ENCODE results near the gene SIRT4. TPM values are rescaled to one million over a fixed set of nuclear protein-coding genes. Genes with fewer than 3 reads are reported as not detected.

SIRT4 gene
- total and polyA plus RNA-seq, 2 of the 13 experiments (the other 11 are each of a cell fraction or from before 2014, with no cell fraction given), result 3.4 to 5.8 TPM

DNA sequence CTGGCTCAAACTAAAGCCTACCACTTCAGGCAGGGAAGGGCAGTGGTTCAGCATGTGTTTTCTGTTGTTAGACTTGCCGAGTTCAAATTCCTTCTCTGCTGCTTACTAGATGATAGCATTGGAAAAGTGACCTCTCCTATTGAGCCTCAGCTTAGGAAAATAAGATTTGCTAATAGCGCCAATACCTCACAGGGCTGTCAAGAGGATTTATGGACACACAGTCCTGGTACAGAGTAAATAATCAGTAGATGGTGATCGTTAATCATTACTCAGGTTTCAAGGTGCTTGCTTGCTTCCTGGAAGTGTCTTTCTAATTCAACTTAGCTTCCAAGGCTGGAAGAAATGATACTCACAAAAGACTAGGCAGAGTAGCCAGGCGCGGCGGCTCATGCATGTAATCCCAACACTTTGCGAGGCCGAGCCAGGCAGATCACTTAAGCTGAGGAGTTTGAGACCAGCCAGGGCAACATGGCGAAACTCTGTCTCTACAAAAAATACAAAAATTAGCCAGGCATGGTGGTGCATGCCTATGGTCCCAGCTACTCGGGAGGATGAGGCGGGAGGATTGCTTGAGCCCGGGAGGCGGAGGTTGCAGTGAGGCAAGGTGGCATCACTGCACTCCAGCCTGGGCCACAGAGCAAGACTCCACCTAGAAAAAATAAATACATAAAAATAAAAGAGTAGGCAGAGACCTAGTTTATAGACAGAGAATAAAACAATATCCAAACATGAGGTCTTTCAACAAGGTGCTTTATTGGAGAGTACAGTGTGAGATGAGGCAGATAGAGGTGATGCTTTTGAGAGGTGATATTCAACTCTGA, 19.5 kb downstream of the SIRT4 start (continued):
- TF ChIP-seq ZNF615 (CRISPR knock-in tag; IDR thresholded peaks at IDR 0.05; ENCODE audit: borderline replicate concordance) (no peak), AGO2 (optimal IDR thresholded peaks at IDR 0.05; ENCODE audit: low read depth, low read length) (no peak), ETV6 (CRISPR knock-in tag; conservative IDR thresholded peaks at IDR 0.05) (no peak), ZNF136 (CRISPR knock-in tag; IDR thresholded peaks at IDR 0.05; ENCODE audit: low read depth) (no peak), MBNL3 (CRISPR knock-in tag; conservative IDR thresholded peaks at IDR 0.05) (no peak), SRSF4 (IDR thresholded peaks at IDR 0.05; ENCODE audit: low read depth, low read length, poor library complexity, severe bottlenecking) (no peak), ZKSCAN5 (CRISPR knock-in tag; IDR thresholded peaks at IDR 0.05) (no peak), TCF7 (IDR thresholded peaks at IDR 0.05; ENCODE audit: low read depth) (no peak), ISL2 (CRISPR knock-in tag; IDR thresholded peaks at IDR 0.05) (peak; percentile 62; the same call in 1 of the 2 replicates), ZNF441 (CRISPR knock-in tag; IDR thresholded peaks at IDR 0.05; ENCODE audit: borderline replicate concordance) (0 out of 2 replicates have a peak, but pooled peaks have one; percentile 8), ZNF746 (CRISPR knock-in tag; IDR thresholded peaks at IDR 0.05) (no peak)
- TF ChIP-seq, protein P1, sequence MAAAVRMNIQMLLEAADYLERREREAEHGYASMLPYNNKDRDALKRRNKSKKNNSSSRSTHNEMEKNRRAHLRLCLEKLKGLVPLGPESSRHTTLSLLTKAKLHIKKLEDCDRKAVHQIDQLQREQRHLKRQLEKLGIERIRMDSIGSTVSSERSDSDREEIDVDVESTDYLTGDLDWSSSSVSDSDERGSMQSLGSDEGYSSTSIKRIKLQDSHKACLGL (CRISPR knock-in tag; IDR thresholded peaks at IDR 0.05), result no peak
- TF ChIP-seq, protein P2, sequence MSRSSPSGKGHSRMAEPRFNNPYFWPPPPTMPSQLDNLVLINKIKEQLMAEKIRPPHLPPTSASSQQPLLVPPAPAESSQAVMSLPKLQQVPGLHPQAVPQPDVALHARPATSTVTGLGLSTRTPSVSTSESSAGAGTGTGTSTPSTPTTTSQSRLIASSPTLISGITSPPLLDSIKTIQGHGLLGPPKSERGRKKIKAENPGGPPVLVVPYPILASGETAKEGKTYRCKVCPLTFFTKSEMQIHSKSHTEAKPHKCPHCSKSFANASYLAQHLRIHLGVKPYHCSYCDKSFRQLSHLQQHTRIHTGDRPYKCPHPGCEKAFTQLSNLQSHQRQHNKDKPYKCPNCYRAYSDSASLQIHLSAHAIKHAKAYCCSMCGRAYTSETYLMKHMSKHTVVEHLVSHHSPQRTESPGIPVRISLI (CRISPR knock-in tag; IDR thresholded peaks at IDR 0.05; ENCODE audit: borderline replicate concordance), result no peak
- TF ChIP-seq, protein P3, sequence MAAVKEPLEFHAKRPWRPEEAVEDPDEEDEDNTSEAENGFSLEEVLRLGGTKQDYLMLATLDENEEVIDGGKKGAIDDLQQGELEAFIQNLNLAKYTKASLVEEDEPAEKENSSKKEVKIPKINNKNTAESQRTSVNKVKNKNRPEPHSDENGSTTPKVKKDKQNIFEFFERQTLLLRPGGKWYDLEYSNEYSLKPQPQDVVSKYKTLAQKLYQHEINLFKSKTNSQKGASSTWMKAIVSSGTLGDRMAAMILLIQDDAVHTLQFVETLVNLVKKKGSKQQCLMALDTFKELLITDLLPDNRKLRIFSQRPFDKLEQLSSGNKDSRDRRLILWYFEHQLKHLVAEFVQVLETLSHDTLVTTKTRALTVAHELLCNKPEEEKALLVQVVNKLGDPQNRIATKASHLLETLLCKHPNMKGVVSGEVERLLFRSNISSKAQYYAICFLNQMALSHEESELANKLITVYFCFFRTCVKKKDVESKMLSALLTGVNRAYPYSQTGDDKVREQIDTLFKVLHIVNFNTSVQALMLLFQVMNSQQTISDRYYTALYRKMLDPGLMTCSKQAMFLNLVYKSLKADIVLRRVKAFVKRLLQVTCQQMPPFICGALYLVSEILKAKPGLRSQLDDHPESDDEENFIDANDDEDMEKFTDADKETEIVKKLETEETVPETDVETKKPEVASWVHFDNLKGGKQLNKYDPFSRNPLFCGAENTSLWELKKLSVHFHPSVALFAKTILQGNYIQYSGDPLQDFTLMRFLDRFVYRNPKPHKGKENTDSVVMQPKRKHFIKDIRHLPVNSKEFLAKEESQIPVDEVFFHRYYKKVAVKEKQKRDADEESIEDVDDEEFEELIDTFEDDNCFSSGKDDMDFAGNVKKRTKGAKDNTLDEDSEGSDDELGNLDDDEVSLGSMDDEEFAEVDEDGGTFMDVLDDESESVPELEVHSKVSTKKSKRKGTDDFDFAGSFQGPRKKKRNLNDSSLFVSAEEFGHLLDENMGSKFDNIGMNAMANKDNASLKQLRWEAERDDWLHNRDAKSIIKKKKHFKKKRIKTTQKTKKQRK (IDR thresholded peaks at IDR 0.05; ENCODE audit: low read length), result no peak
- TF ChIP-seq, protein P4, sequence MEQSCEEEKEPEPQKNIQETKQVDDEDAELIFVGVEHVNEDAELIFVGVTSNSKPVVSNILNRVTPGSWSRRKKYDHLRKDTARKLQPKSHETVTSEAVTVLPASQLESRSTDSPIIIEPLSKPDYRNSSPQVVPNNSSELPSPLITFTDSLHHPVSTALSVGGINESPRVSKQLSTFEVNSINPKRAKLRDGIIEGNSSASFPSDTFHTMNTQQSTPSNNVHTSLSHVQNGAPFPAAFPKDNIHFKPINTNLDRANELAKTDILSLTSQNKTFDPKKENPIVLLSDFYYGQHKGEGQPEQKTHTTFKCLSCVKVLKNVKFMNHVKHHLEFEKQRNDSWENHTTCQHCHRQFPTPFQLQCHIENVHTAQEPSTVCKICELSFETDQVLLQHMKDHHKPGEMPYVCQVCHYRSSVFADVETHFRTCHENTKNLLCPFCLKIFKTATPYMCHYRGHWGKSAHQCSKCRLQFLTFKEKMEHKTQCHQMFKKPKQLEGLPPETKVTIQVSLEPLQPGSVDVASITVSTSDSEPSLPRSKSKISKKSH (CRISPR knock-in tag; IDR thresholded peaks at IDR 0.05; ENCODE audit: borderline replicate concordance), result no peak
- TF ChIP-seq, protein P5, sequence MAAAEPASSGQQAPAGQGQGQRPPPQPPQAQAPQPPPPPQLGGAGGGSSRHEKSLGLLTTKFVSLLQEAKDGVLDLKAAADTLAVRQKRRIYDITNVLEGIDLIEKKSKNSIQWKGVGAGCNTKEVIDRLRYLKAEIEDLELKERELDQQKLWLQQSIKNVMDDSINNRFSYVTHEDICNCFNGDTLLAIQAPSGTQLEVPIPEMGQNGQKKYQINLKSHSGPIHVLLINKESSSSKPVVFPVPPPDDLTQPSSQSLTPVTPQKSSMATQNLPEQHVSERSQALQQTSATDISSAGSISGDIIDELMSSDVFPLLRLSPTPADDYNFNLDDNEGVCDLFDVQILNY (CRISPR knock-in tag; conservative IDR thresholded peaks at IDR 0.05), result no peak

All from HepG2 (cell line).